MM.1S (cell line): ENCODE results near the gene DNAI1.

ENCODE experiments used
- EZH2 ChIP-seq: fragments of 300-600 bp; sonication (generic); optimal IDR thresholded peaks from 2 replicates; pipeline ENCODE3; 2017; ENCODE audit warnings: low read depth, mild to moderate bottlenecking, antibody characterized with exemption, low read length, mixed read lengths
- EZH2phosphoT487 ChIP-seq: fragments of 300-600 bp; sonication (generic); IDR thresholded peaks from 2 replicates; pipeline ENCODE4 v1.6.1; 2018; ENCODE audit warnings: antibody characterized with exemption, low read length
- TF ChIP-seq, protein P1 (sequence below): fragments of 300-600 bp; sonication (generic); IDR thresholded peaks from 2 replicates; pipeline ENCODE4 v1.5.1; 2016; ENCODE audit warnings: antibody characterized with exemption, low read length, mixed read lengths

GRCh38 chr9:34496149-34496712 lies 37.6 kb downstream of the DNAI1 start:
- TF ChIP-seq, protein P1, sequence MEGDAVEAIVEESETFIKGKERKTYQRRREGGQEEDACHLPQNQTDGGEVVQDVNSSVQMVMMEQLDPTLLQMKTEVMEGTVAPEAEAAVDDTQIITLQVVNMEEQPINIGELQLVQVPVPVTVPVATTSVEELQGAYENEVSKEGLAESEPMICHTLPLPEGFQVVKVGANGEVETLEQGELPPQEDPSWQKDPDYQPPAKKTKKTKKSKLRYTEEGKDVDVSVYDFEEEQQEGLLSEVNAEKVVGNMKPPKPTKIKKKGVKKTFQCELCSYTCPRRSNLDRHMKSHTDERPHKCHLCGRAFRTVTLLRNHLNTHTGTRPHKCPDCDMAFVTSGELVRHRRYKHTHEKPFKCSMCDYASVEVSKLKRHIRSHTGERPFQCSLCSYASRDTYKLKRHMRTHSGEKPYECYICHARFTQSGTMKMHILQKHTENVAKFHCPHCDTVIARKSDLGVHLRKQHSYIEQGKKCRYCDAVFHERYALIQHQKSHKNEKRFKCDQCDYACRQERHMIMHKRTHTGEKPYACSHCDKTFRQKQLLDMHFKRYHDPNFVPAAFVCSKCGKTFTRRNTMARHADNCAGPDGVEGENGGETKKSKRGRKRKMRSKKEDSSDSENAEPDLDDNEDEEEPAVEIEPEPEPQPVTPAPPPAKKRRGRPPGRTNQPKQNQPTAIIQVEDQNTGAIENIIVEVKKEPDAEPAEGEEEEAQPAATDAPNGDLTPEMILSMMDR = no peak
- TF ChIP-seq EZH2 (no peak), EZH2phosphoT487 (no peak)
